HEK293T (cell line): Measurements from ENCODE around the gene EME2.

ENCODE experiments used
- CTCF ChIA-PET: fragments of 350-600 bp; formaldehyde crosslinking; extraction: SDS; loops from one replicate; lab custom pipeline; 2021; ENCODE audit warnings: antibody characterized with exemption, inconsistent platforms; lab: Yijun Ruan, JAX
- POLR2A ChIA-PET: fragments of 350-600 bp; formaldehyde crosslinking; extraction: SDS; loops from one replicate; lab custom pipeline; 2020; ENCODE audit warnings: antibody characterized with exemption, inconsistent platforms; lab: Yijun Ruan, JAX
- DNase-seq: peaks from one replicate; pipeline ENCODE4 v3.0.0; 2012; ENCODE audit warnings: mixed read lengths; ENCODE audit errors: extremely low spot score
- ARNT ChIP-seq: fragments of 450-650 bp; IDR thresholded peaks from 2 replicates; pipeline ENCODE4 v1.6.1; 2017; ENCODE audit warnings: mild to moderate bottlenecking
- BHLHE40 ChIP-seq: fragments of 450-650 bp; IDR thresholded peaks from 2 replicates; pipeline ENCODE4 v1.6.1; 2016; ENCODE audit warnings: mild to moderate bottlenecking, moderate library complexity, borderline replicate concordance
- CTBP1 ChIP-seq: fragments of 450-650 bp; IDR thresholded peaks from 2 replicates; pipeline ENCODE4 v1.6.1; 2016; ENCODE audit warnings: borderline replicate concordance
- ELF4 ChIP-seq: fragments of 450-650 bp; IDR thresholded peaks from 2 replicates; pipeline ENCODE4 v1.6.1; 2017; ENCODE audit warnings: antibody characterized with exemption
- FOXA1 ChIP-seq: fragments of 450-650 bp; IDR thresholded peaks from 2 replicates; pipeline ENCODE4 v1.6.1; 2016; ENCODE audit warnings: mild to moderate bottlenecking
- FOXK2 ChIP-seq: fragments of 450-650 bp; IDR thresholded peaks from 2 replicates; pipeline ENCODE4 v1.6.1; 2016; ENCODE audit warnings: mild to moderate bottlenecking
- FOXM1 ChIP-seq: fragments of 450-650 bp; IDR thresholded peaks from 2 replicates; pipeline ENCODE4 v1.6.1; 2017; ENCODE audit warnings: mild to moderate bottlenecking, borderline replicate concordance
- HDGF ChIP-seq: fragments of 450-650 bp; IDR thresholded peaks from 2 replicates; pipeline ENCODE4 v1.6.1; 2017; ENCODE audit warnings: antibody characterized with exemption, borderline replicate concordance
- L3MBTL2 ChIP-seq: fragments of 450-650 bp; conservative IDR thresholded peaks from 2 replicates; pipeline ENCODE4 v1.6.1; 2016; ENCODE audit warnings: mild to moderate bottlenecking
- LEF1 ChIP-seq: fragments of 450-650 bp; IDR thresholded peaks from 2 replicates; pipeline ENCODE4 v1.6.1; 2017; ENCODE audit warnings: mild to moderate bottlenecking, borderline replicate concordance
- NFRKB ChIP-seq: fragments of 450-650 bp; IDR thresholded peaks from 2 replicates; pipeline ENCODE4 v1.6.1; 2016; ENCODE audit warnings: mild to moderate bottlenecking, moderate library complexity
- SP1 ChIP-seq: fragments of 450-650 bp; IDR thresholded peaks from 2 replicates; pipeline ENCODE4 v1.6.1; 2017
- SUZ12 ChIP-seq: fragments of 450-650 bp; IDR thresholded peaks from 2 replicates; pipeline ENCODE4 v1.6.1; 2016; ENCODE audit warnings: mild to moderate bottlenecking
- TARDBP ChIP-seq: fragments of 450-650 bp; IDR thresholded peaks from 2 replicates; pipeline ENCODE4 v1.6.1; 2016
- ZNF384 ChIP-seq: fragments of 450-650 bp; IDR thresholded peaks from 2 replicates; pipeline ENCODE4 v1.6.1; 2016
- TF ChIP-seq, protein P1 (sequence below): fragments of 450-650 bp; IDR thresholded peaks from 2 replicates; pipeline ENCODE4 v1.6.1; 2016

EME2 gene

DNA sequence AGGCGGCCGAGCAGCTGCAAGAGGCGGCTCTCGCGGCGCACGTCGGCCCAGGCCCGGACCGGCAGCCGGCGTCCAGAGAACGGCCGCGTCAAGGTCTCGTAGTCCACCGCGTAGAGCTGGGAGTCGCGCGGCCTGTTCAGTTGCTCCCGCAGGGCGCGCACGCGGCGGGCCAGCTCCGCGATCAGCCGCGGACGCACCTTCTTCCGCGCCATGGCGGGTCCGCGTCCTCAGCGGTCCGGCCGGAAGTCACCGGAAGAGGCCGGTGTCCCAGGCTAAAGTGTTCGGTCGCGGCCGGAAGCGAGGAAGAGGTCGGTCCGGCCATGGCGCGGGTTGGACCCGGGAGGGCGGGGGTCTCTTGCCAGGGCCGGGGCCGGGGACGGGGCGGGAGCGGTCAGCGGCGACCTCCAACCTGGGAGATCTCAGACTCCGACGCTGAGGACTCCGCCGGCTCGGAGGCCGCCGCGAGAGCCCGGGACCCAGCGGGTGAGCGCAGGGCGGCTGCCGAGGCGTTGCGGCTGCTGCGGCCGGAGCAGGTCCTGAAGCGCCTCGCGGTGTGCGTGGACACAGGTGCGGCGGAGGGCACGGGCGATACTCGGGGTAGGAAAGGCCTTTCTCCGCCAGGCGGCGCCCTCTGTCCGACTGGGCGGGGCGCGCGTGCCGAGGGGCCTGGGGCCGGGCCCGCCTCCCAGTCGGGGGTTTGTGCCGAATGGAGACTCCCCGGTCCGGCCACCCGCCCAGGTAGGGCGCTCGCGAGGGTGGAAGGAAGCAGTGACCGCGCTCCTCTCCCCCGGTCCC, 495 bp downstream of the EME2 start, which contains the start of gene MRPS34:
MRPS34 (minus strand) TSS at position 227 of the 795 bp plus-strand sequence; CDS start at position 212, 15 bp downstream.
- TF ChIP-seq CTBP1, result 0 out of 2 replicates have a peak, but pooled peaks have one; percentile 22
- peak; percentile 76 for TF ChIP-seq L3MBTL2
- TF ChIP-seq ARNT, result 0 out of 2 replicates have a peak, but pooled peaks have one; percentile 34
- TF ChIP-seq FOXA1, result no peak
- ChIA-PET POLR2A (interaction anchor here (0.7 to 5.6 kb wide), 7 partner anchors 9 to 163 kb away, joined by 3 to 71 read pairs (median 5); partner anchors contain the start of genes MAPK8IP3, NUBP2 and SPSB3), CTCF (interaction anchor here (0.6 to 1.5 kb wide), 3 partner anchors 10 to 925 kb away, joined by 3 read pairs; partner anchors contain the start of genes NUBP2 and SPSB3)
- DNase-seq, result peak; percentile 78

DNA sequence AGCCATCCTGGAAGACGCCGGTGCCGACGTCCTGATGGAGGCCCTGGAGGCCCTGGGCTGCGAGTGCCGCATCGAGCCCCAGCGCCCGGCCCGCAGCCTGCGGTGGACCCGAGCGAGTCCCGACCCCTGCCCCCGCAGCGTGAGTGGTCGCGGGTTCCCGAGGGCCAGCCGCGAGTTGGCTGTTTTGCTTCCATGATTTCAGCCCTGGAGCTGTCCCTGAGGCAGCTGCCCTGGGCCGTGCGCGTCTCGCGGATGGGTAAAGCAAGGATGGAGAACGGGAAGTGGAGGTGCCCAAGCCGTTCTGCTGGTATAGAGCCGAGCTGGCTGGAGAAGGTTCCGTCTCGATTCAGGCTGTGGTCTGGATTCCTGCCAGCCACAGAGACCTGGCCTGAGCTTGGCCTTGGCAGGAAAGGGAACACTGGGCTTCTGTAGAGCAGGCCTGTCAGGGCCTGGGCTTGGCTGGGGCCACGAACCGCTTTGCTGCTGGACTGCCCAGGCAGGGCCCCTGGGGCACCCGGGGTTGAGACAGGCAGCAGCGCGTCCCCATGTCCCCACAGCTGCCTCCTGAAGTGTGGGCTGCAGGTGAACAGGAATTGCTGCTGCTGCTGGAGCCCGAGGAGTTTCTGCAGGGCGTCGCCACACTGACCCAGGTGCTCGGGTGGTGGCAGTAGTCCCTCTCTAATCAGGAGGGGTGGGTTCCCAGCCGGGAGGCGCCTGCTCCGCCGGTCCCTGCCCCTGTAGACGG, 1.3 kb downstream of the EME2 start:
- ChIA-PET POLR2A (interaction anchor here (1.5 to 5.6 kb wide), 2 partner anchors 8 to 164 kb away, joined by 3 to 71 read pairs; partner anchors contain the start of genes NUBP2 and SPSB3), CTCF (interaction anchor here (0.6 to 1.2 kb wide), 3 partner anchors 9 to 178 kb away, joined by 3 to 5 read pairs (median 4); partner anchors contain the start of genes NUBP2 and SPSB3)
- DNase-seq, result no peak
- TF ChIP-seq FOXK2 (no peak), L3MBTL2 (no peak), ZNF384 (no peak), ARNT (no peak), SUZ12 (no peak), FOXA1 (no peak)
- TF ChIP-seq, protein P1, sequence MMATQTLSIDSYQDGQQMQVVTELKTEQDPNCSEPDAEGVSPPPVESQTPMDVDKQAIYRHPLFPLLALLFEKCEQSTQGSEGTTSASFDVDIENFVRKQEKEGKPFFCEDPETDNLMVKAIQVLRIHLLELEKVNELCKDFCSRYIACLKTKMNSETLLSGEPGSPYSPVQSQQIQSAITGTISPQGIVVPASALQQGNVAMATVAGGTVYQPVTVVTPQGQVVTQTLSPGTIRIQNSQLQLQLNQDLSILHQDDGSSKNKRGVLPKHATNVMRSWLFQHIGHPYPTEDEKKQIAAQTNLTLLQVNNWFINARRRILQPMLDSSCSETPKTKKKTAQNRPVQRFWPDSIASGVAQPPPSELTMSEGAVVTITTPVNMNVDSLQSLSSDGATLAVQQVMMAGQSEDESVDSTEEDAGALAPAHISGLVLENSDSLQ, result no peak

DNA sequence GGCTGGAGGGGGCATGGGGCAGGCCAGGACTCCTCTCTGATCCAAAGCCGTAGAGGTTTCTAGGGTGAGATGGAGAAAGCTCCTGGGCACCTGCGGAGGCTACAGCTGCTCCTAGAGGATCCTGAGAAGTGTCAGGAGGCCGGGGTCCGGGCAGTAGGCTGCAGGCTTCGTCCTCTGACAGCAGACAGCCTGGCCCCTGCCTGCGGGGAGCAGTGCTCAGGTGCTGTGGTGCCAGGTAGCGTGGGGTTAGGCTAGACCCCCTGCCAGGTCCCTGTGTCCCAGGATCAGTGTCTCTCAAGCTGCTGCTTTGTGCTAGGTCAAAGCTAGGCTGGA, 1.8 kb downstream of the EME2 start:
- DNase-seq, result no peak
- no peak for TF ChIP-seq SP1
- TF ChIP-seq NFRKB, result no peak
- no peak for TF ChIP-seq HDGF
- TF ChIP-seq ZNF384, result no peak
- TF ChIP-seq ELF4, result no peak
- TF ChIP-seq LEF1, result no peak
- TF ChIP-seq, protein P1, result no peak
- no peak for TF ChIP-seq BHLHE40
- POLR2A ChIA-PET, result interaction anchor here (5.6 kb wide), 1 partner anchor 7 kb away, joined by 71 read pairs; the partner anchor contains the start of genes NUBP2 and SPSB3
- CTCF ChIA-PET, result interaction anchor here (0.6 to 1.2 kb wide), 3 partner anchors 8 to 177 kb away, joined by 3 to 5 read pairs (median 4); partner anchors contain the start of genes NUBP2 and SPSB3

DNA sequence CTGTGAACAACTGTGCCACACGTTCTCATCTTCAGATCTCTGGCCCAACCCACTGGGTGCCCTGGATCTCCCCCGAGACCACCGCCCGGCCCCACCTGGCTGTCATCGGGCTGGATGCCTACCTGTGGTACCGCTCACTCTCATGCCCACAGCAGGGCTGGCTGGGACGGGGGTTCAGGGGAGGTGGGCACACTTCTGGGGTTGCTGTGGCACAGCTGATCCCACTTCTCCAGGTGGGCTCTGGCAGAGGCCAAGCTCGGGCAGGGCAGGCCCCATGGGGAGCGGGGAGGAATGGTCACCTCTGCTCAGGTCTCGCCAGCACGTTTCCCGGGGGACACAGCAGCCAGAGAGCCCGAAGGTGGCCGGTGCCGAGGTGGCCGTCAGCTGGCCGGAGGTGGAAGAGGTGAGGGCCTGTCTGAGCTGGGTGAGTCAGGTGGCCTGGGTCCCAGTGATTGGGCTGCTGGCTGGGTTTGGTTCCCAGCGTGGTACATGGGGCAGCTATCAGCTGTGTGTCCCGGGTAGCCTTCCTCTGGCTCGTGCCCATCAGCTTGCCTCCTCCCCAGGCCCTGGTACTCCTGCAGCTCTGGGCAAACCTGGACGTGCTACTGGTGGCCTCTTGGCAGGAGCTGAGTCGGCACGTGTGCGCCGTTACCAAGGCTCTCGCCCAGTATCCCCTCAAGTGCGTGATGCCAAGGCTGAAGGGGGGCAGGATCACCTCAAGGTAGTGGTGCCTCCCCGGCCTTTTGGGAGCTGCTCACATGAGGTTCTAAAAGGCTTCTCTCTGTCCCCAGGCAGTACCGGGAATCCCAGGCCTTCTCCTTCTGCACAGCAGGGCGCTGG, 2.6 kb downstream of the EME2 start:
- TF ChIP-seq CTBP1 (no peak), ARNT (no peak), ELF4 (no peak), FOXM1 (no peak), HDGF (no peak), SP1 (no peak), L3MBTL2 (no peak), FOXA1 (no peak), ZNF384 (no peak), BHLHE40 (no peak), NFRKB (no peak), SUZ12 (no peak), TARDBP (no peak), LEF1 (no peak), FOXK2 (no peak)
- TF ChIP-seq, protein P1, result no peak
- POLR2A ChIA-PET, result interaction anchor here (5.6 kb wide), 1 partner anchor 7 kb away, joined by 71 read pairs; the partner anchor contains the start of genes NUBP2 and SPSB3
- DNase-seq, result no peak
- CTCF ChIA-PET, result interaction anchor here (1.2 kb wide), 1 partner anchor 7 kb away, joined by 5 read pairs; the partner anchor contains the start of genes NUBP2 and SPSB3

DNA sequence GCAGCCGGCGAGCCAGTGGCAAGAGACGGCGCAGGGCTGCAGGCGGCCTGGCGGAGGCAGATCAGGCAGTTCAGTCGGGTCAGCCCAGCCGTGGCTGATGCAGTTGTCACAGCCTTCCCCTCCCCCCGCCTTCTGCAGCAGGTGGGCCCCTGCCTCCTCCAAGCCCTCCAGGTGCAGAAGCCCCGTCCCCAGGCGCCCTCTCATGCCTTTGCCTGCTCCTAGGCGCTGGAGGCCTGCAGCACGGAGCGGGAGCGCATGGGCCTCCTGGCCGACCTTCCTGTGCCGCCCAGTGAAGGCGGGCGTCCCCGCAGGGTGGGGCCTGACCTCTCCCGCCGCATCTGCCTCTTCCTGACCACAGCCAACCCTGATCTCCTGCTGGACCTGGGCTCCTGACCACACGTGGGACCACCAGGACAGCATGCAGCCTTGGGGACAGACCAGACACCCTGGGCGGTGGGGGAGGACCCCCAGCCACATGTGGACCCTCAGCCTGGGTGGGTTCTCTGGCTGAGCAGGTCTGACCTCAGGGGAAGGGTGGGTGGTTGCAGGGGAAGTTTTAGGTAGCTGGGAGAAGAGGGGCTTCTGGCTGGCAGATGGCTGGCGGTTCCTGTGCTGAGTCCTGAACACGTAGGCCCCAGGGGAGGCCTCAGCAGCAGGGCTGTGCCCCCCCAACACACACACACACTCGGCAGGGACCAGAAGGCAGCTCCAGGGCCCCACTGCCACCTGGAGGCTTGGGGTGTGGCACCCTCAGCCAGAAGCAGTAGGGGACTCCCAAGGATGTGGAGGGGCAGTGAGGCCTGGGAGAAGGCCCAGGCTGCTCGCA, 3.4 kb downstream of the EME2 start:
- ChIA-PET POLR2A (interaction anchor here (2.1 kb wide), 1 partner anchor 51 kb away, joined by 5 read pairs; the partner anchor contains the start of genes FAHD1 and HAGH), CTCF (no interaction called here)
- TF ChIP-seq CTBP1 (no peak), FOXA1 (no peak), SUZ12 (no peak), HDGF (no peak), FOXM1 (no peak), LEF1 (no peak), NFRKB (no peak), ZNF384 (no peak), FOXK2 (no peak), ELF4 (no peak), L3MBTL2 (no peak), BHLHE40 (no peak), SP1 (no peak), TARDBP (no peak), ARNT (no peak)
- TF ChIP-seq, protein P1, result no peak
- DNase-seq, result no peak
